Activated T-helper 17 cell treated with anti-CD3 and anti-CD28 coated beads, Interleukin-2, amount 50 U/mL, for 72 hours (primary cell): ENCODE measurements around the gene TMEM208. TPM values are rescaled to one million over a fixed set of nuclear protein-coding genes. Genes with fewer than 3 reads are reported as not detected.

Experiments used
- ATAC-seq: fragments of 150-1000 bp; cut with Tn5 transposase; replicated peaks from 2 replicates; pipeline ENCODE4 v1.10.0; 2021; ENCODE audit warnings: mild to moderate bottlenecking, moderate library complexity
- H3K27ac Mint-ChIP-seq: one replicate; pipeline ENCODE4 v1.8.0; 2022; ENCODE audit warnings: mixed read lengths
- H3K27me3 Mint-ChIP-seq: one replicate; pipeline ENCODE4 v1.8.0; 2022; ENCODE audit warnings: mixed read lengths
- H3K36me3 Mint-ChIP-seq: one replicate; pipeline ENCODE4 v1.8.0; 2022; ENCODE audit warnings: low read depth, mild to moderate bottlenecking, mixed read lengths
- H3K4me1 Mint-ChIP-seq: one replicate; pipeline ENCODE4 v1.8.0; 2022; ENCODE audit warnings: mixed read lengths
- H3K4me3 Mint-ChIP-seq: one replicate; pipeline ENCODE4 v1.8.0; 2022; ENCODE audit warnings: mild to moderate bottlenecking, mixed read lengths
- H3K9me3 Mint-ChIP-seq: one replicate; pipeline ENCODE4 v1.8.0; 2022; ENCODE audit warnings: mixed read lengths
- total RNA-seq, 2 donors: library from RNA; stranded (reverse); gene quantifications; one replicate each; pipeline ENCODE4 v1.2.3, GENCODE V29; 2022

The TMEM208 gene
- total RNA-seq, 2 donors from 2014 or later, result 31.7 to 39.5 TPM

- Mint-ChIP-seq H3K4me3 (peak overlapping the region; percentile 99), H3K27ac (peak overlapping the region; percentile 94), H3K27me3 (no peaks in the 10 kb centered on the region), H3K36me3 (peaks cover 52% of the 10 kb centered on the region), H3K9me3 (no peaks in the 10 kb centered on the region), H3K4me1 (peaks cover 36% of the 10 kb centered on the region)
- peak; percentile 70 for ATAC-seq
Observed at GRCh38 chr16:67244387-67245185, 17.7 kb downstream of the TMEM208 start.

- H3K27me3 Mint-ChIP-seq, result peaks cover 3% of the 10 kb centered on the region
- H3K36me3 Mint-ChIP-seq, result peaks cover 46% of the 10 kb centered on the region
- ATAC-seq, result no peak
- peak overlapping the region; percentile 94 for H3K27ac Mint-ChIP-seq
- H3K4me1 Mint-ChIP-seq, result peaks cover 42% of the 10 kb centered on the region
- peak overlapping the region; percentile 99 for H3K4me3 Mint-ChIP-seq
- no peaks in the 10 kb centered on the region for H3K9me3 Mint-ChIP-seq
Observed at GRCh38 chr16:67245186-67245585, 18.3 kb downstream of the TMEM208 start.

GRCh38 chr16:67245674-67246080 is 18.7 kb downstream of the TMEM208 start:
- no peaks in the 10 kb centered on the region for H3K9me3 Mint-ChIP-seq
- peaks cover 3% of the 10 kb centered on the region for H3K27me3 Mint-ChIP-seq
- peaks cover 41% of the 10 kb centered on the region for H3K36me3 Mint-ChIP-seq
- peak overlapping the region; percentile 94 for H3K27ac Mint-ChIP-seq
- peak overlapping the region; percentile 99 for H3K4me3 Mint-ChIP-seq
- peaks cover 42% of the 10 kb centered on the region for H3K4me1 Mint-ChIP-seq
- ATAC-seq, result no peak

GRCh38 chr16:67246081-67246755 is 19.3 kb downstream of the TMEM208 start:
- ATAC-seq, result peak; percentile 38
- Mint-ChIP-seq H3K4me1 (peaks cover 40% of the 10 kb centered on the region), H3K36me3 (peaks cover 37% of the 10 kb centered on the region), H3K27ac (peak overlapping the region; percentile 94), H3K4me3 (peak overlapping the region; percentile 99), H3K9me3 (no peaks in the 10 kb centered on the region), H3K27me3 (peaks cover 3% of the 10 kb centered on the region)

GRCh38 chr16:67246756-67247191 is 19.8 kb downstream of the TMEM208 start:
- H3K27ac Mint-ChIP-seq, result peak overlapping the region; percentile 94
- H3K9me3 Mint-ChIP-seq, result no peaks in the 10 kb centered on the region
- peaks cover 3% of the 10 kb centered on the region for H3K27me3 Mint-ChIP-seq
- H3K4me1 Mint-ChIP-seq, result peaks cover 35% of the 10 kb centered on the region
- peaks cover 31% of the 10 kb centered on the region for H3K36me3 Mint-ChIP-seq
- ATAC-seq, result peak; percentile 11
- H3K4me3 Mint-ChIP-seq, result peak overlapping the region; percentile 99

- H3K27me3 Mint-ChIP-seq, result peaks cover 3% of the 10 kb centered on the region
- H3K4me3 Mint-ChIP-seq, result peak within 1 kb of the TSS; percentile 99
- H3K36me3 Mint-ChIP-seq, result peaks cover 29% of the 10 kb centered on the region
- H3K9me3 Mint-ChIP-seq, result no peaks in the 10 kb centered on the region
- ATAC-seq, result peak; percentile 71
- H3K4me1 Mint-ChIP-seq, result peaks cover 33% of the 10 kb centered on the region
- peak within 1 kb of the TSS; percentile 94 for H3K27ac Mint-ChIP-seq
Observed at GRCh38 chr16:67247192-67248072, 20.5 kb downstream of the TMEM208 start, which contains the start of gene FHOD1. TSS of gene FHOD1 (minus strand) at chr16:67247481. CDS start at chr16:67247410, 71 bp downstream.

GRCh38 chr16:67248073-67248400 is 21.1 kb downstream of the TMEM208 start:
- Mint-ChIP-seq H3K27me3 (peaks cover 3% of the 10 kb centered on the region), H3K36me3 (peaks cover 25% of the 10 kb centered on the region), H3K4me3 (peak overlapping the region; percentile 99), H3K27ac (peak overlapping the region; percentile 94), H3K4me1 (peaks cover 30% of the 10 kb centered on the region), H3K9me3 (no peaks in the 10 kb centered on the region)
- no peak for ATAC-seq

- Mint-ChIP-seq H3K9me3 (no peaks in the 10 kb centered on the region), H3K27me3 (peaks cover 3% of the 10 kb centered on the region), H3K36me3 (peaks cover 25% of the 10 kb centered on the region), H3K27ac (peak within 1 kb of the TSS; percentile 94), H3K4me3 (peak within 1 kb of the TSS; percentile 99), H3K4me1 (peaks cover 30% of the 10 kb centered on the region)
- no peak for ATAC-seq
Observed at GRCh38 chr16:67248401-67249177, 21.7 kb downstream of the TMEM208 start, which contains the start of gene SLC9A5. TSS of gene SLC9A5 (plus strand) at chr16:67248979. CDS start at chr16:67249015, 36 bp downstream.

GRCh38 chr16:67249178-67250044 is 22.5 kb downstream of the TMEM208 start:
- Mint-ChIP-seq H3K27me3 (peaks cover 3% of the 10 kb centered on the region), H3K36me3 (peaks cover 23% of the 10 kb centered on the region), H3K4me1 (peaks cover 28% of the 10 kb centered on the region), H3K27ac (peak overlapping the region; percentile 94), H3K9me3 (no peaks in the 10 kb centered on the region), H3K4me3 (peak overlapping the region; percentile 99)
- no peak for ATAC-seq

- H3K9me3 Mint-ChIP-seq, result no peaks in the 10 kb centered on the region
- peaks cover 17% of the 10 kb centered on the region for H3K36me3 Mint-ChIP-seq
- peak overlapping the region; percentile 99 for H3K4me3 Mint-ChIP-seq
- no peak overlapping the region for H3K27ac Mint-ChIP-seq
- no peak for ATAC-seq
- H3K4me1 Mint-ChIP-seq, result peaks cover 23% of the 10 kb centered on the region
- peaks cover 3% of the 10 kb centered on the region for H3K27me3 Mint-ChIP-seq
Observed at GRCh38 chr16:67250045-67250327, 23.1 kb downstream of the TMEM208 start.

GRCh38 chr16:67252609-67253497 is 25.9 kb downstream of the TMEM208 start:
- no peak overlapping the region for H3K27ac Mint-ChIP-seq
- peaks cover 5% of the 10 kb centered on the region for H3K27me3 Mint-ChIP-seq
- no peak for ATAC-seq
- peaks cover 14% of the 10 kb centered on the region for H3K4me1 Mint-ChIP-seq
- no peak overlapping the region for H3K4me3 Mint-ChIP-seq
- no peaks in the 10 kb centered on the region for H3K9me3 Mint-ChIP-seq
- H3K36me3 Mint-ChIP-seq, result peaks cover under 1% of the 10 kb centered on the region

GRCh38 chr16:67254801-67255552 is 28.0 kb downstream of the TMEM208 start:
- Mint-ChIP-seq H3K4me3 (no peak overlapping the region), H3K4me1 (peaks cover 1% of the 10 kb centered on the region), H3K27me3 (peaks cover 4% of the 10 kb centered on the region), H3K9me3 (no peaks in the 10 kb centered on the region), H3K36me3 (no peaks in the 10 kb centered on the region), H3K27ac (no peak overlapping the region)
- ATAC-seq, result no peak
